ENCODE results near the gene WDR46. TPM values are rescaled to one million over a fixed set of nuclear protein-coding genes. Genes with fewer than 3 reads are reported as not detected.

The WDR46 gene
- polyA plus RNA-seq, 1 experiment, result 43.3 TPM

DNA sequence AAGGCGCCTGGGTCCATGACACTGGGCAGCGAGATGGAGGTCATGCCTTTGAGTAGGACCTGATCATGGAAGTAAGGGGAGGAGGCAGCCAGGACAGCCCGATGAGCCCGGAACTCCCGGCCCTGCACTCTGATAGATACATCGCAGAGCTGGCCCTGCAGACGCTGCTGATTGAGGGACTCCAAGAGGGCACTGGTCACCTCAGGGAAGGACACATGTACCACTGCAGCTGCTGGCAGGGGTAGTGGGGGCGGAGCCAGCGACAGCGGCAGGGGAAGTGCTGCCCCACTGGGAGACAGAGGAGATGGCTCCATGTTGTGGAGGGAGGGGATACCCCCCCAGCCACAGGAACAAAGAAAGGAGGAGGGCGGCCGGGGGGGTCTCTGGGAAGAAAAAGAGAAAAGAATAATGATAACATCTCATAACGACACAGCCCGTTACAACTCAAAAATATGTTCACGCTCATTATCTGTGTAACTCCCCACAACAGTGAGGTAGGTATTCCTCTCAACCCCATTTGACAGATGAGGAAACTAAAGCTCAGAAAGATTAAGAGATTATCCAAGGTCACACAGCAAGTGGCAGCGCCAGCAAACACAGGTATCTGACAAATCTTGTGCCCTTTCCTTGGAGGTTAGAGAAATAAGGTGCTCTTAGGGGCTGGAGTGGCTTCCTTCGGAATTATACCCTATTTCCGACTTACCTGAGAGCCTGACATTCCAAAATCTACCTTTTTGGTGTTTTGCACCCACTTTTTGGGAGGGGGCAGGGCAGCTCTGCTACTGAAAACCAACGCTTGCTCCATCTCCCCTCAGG is 27.8 kb upstream of the WDR46 start:
- Histone ChIP-seq H3K27me3 (ENCODE audit: control insufficient read depth, insufficient read depth, low read length) (no peaks in the 10 kb centered on the region), H3K27ac (ENCODE audit: low read depth, low read length) (no peak overlapping the region), H3K4me3 (ENCODE audit: low read depth, low read length) (peak overlapping the region; percentile 78), H3K9me3 (ENCODE audit: control insufficient read depth, insufficient read depth, low read length) (peaks cover 4% of the 10 kb centered on the region; the same call in 1 of the 2 replicates)
- CTCF ChIA-PET, result interaction anchor here (0.9 to 2.6 kb wide), 4 partner anchors 9 to 74 kb away, joined by 3 to 13 read pairs (median 6); partner anchors contain the start of gene RGL2
- TF ChIP-seq, protein P1, sequence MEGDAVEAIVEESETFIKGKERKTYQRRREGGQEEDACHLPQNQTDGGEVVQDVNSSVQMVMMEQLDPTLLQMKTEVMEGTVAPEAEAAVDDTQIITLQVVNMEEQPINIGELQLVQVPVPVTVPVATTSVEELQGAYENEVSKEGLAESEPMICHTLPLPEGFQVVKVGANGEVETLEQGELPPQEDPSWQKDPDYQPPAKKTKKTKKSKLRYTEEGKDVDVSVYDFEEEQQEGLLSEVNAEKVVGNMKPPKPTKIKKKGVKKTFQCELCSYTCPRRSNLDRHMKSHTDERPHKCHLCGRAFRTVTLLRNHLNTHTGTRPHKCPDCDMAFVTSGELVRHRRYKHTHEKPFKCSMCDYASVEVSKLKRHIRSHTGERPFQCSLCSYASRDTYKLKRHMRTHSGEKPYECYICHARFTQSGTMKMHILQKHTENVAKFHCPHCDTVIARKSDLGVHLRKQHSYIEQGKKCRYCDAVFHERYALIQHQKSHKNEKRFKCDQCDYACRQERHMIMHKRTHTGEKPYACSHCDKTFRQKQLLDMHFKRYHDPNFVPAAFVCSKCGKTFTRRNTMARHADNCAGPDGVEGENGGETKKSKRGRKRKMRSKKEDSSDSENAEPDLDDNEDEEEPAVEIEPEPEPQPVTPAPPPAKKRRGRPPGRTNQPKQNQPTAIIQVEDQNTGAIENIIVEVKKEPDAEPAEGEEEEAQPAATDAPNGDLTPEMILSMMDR (IDR thresholded peaks at IDR 0.05; ENCODE audit: low read depth, low read length), result no peak
- no peak for DNase-seq (ENCODE audit: low read depth, low spot score)
- POLR2A ChIA-PET, result interaction anchor here (0.9 to 2.0 kb wide), 4 partner anchors 18 to 345 kb away, joined by 4 to 12 read pairs (median 10); partner anchors contain the start of genes B3GALT4, RGL2, RPS18 and VPS52

GRCh38 chr6:33315793-33316602 is 27.0 kb upstream of the WDR46 start:
- ChIA-PET POLR2A (no interaction called here), CTCF (no interaction called here)
- H3K9me3 ChIP-seq (ENCODE audit: control insufficient read depth, insufficient read depth, low read length), result peaks cover 4% of the 10 kb centered on the region; the same call in 1 of the 2 replicates
- H3K27me3 ChIP-seq (ENCODE audit: control insufficient read depth, insufficient read depth, low read length), result no peaks in the 10 kb centered on the region
- DNase-seq (ENCODE audit: low read depth, low spot score), result no peak
- no peak overlapping the region for H3K27ac ChIP-seq (ENCODE audit: low read depth, low read length)
- no peak overlapping the region for H3K4me3 ChIP-seq (ENCODE audit: low read depth, low read length)
- TF ChIP-seq, protein P1 (IDR thresholded peaks at IDR 0.05; ENCODE audit: low read depth, low read length), result no peak

- TF ChIP-seq, protein P1 (IDR thresholded peaks at IDR 0.05; ENCODE audit: low read depth, low read length), result no peak
- no peak for DNase-seq (ENCODE audit: low read depth, low spot score)
- Histone ChIP-seq H3K27ac (ENCODE audit: low read depth, low read length) (peak overlapping the region; percentile 94), H3K4me3 (ENCODE audit: low read depth, low read length) (peak overlapping the region; percentile 95), H3K27me3 (ENCODE audit: control insufficient read depth, insufficient read depth, low read length) (no peaks in the 10 kb centered on the region), H3K9me3 (ENCODE audit: control insufficient read depth, insufficient read depth, low read length) (peaks cover 4% of the 10 kb centered on the region; the same call in 1 of the 2 replicates)
- POLR2A ChIA-PET, result no interaction called here
- CTCF ChIA-PET, result no interaction called here
These were observed 26.1 kb upstream of the WDR46 start for GRCh38 chr6:33314943-33315792.

- Histone ChIP-seq H3K27ac (ENCODE audit: low read depth, low read length) (peak overlapping the region; percentile 94), H3K4me3 (ENCODE audit: low read depth, low read length) (peak overlapping the region; percentile 95), H3K27me3 (ENCODE audit: control insufficient read depth, insufficient read depth, low read length) (no peaks in the 10 kb centered on the region), H3K9me3 (ENCODE audit: control insufficient read depth, insufficient read depth, low read length) (peaks cover 4% of the 10 kb centered on the region; the same call in 1 of the 2 replicates)
- DNase-seq (ENCODE audit: low read depth, low spot score), result no peak
- TF ChIP-seq, protein P1 (IDR thresholded peaks at IDR 0.05; ENCODE audit: low read depth, low read length), result no peak
- ChIA-PET CTCF (no interaction called here), POLR2A (no interaction called here)
These were observed 25.5 kb upstream of the WDR46 start for GRCh38 chr6:33314515-33314942.

All from AG04450 (cell line).